CD4-positive, alpha-beta T cell treated with Interleukin-15 for 4 hours (primary cell): ENCODE data around the gene MADD.
"Not testable (repeated sequence)": the region's sequence is repeated elsewhere in the genome, so short reads cannot be mapped to it uniquely, and the experiment has no call there.

Experiments
- DNase-seq: peaks from one replicate; pipeline ENCODE4 v3.0.0-alpha.2; 2020; ENCODE audit warnings: low spot score

Gene MADD

GRCh38 chr11:47325271-47326041 is 55.5 kb downstream of the MADD start:
- DNase-seq = no peak

- no peak for DNase-seq
Observed at GRCh38 chr11:47326198-47326597, 56.3 kb downstream of the MADD start.

- DNase-seq = no peak
Observed at GRCh38 chr11:47327025-47327424, 57.1 kb downstream of the MADD start.

- DNase-seq = no peak
Observed at GRCh38 chr11:47327949-47328348, 58.0 kb downstream of the MADD start.

- DNase-seq = no peak
Observed at GRCh38 chr11:47328449-47329390, 58.8 kb downstream of the MADD start.

GRCh38 chr11:47329431-47329986 is 59.6 kb downstream of the MADD start:
- DNase-seq = no peak

- DNase-seq = no peak
Observed at GRCh38 chr11:47329987-47330931, 60.3 kb downstream of the MADD start.

GRCh38 chr11:47331454-47332302 is 61.7 kb downstream of the MADD start:
- no peak for DNase-seq

GRCh38 chr11:47332303-47332711 is 62.4 kb downstream of the MADD start:
- no peak for DNase-seq

GRCh38 chr11:47332791-47333525 is 63.0 kb downstream of the MADD start:
- DNase-seq = no peak

GRCh38 chr11:47333526-47333845 is 63.6 kb downstream of the MADD start:
- DNase-seq = no peak

- DNase-seq = no peak
Observed at GRCh38 chr11:47333886-47334443, 64.0 kb downstream of the MADD start.

- DNase-seq = not testable (repeated sequence)
Observed at GRCh38 chr11:47334699-47335411, 64.9 kb downstream of the MADD start.

- DNase-seq = no peak
Observed at GRCh38 chr11:47335733-47336132, 65.8 kb downstream of the MADD start.

GRCh38 chr11:47336595-47336994 is 66.7 kb downstream of the MADD start:
- no peak for DNase-seq

- DNase-seq = no peak
Observed at GRCh38 chr11:47337229-47337924, 67.4 kb downstream of the MADD start.

- DNase-seq = no peak
Observed at GRCh38 chr11:47338396-47339241, 68.7 kb downstream of the MADD start.

- no peak for DNase-seq
Observed at GRCh38 chr11:47340010-47340409, 70.1 kb downstream of the MADD start.
